ENCODE data around the gene CSTF2T.

The CSTF2T gene, protein sequence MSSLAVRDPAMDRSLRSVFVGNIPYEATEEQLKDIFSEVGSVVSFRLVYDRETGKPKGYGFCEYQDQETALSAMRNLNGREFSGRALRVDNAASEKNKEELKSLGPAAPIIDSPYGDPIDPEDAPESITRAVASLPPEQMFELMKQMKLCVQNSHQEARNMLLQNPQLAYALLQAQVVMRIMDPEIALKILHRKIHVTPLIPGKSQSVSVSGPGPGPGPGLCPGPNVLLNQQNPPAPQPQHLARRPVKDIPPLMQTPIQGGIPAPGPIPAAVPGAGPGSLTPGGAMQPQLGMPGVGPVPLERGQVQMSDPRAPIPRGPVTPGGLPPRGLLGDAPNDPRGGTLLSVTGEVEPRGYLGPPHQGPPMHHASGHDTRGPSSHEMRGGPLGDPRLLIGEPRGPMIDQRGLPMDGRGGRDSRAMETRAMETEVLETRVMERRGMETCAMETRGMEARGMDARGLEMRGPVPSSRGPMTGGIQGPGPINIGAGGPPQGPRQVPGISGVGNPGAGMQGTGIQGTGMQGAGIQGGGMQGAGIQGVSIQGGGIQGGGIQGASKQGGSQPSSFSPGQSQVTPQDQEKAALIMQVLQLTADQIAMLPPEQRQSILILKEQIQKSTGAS

DNA sequence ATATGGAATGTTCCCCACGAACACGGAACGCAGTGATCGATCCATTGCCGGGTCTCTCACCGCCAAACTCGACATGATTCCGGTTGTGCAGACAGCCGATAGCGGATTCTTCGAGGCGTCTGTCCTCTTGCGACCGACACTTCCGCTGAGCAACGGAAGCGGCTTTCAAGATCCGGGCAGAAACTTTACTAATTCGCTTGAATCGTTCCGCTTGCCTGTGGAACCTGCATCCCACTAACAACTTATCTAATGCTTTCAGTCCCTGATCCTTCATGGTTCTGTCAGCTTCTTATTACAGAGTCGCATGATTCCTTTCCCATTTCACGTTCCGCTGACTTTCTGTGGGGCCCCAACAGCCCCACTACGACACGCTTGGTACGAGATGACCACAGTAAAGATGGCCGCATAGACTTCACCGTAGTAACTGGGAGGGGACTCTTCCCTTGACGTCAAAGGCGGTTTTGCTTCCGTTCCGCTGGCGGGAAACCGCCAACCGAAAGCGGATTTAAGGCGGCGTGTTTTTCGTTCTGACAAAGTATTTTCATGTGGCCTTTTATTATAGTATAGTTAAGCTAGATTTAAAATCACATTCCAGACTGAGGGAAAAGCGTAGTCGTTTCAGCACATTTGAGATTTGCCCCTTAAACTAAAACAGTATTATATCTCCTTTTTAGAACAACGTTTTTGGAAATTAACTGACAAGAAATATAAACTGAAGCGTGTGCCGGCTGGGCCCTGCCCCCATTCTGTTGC, at the start of gene CSTF2T:
CSTF2T (minus strand) TSS at position 121 of the 753 bp plus-strand sequence; CDS start at position 75, 46 bp downstream.
- peak; percentile 68 for DNase-seq

DNA sequence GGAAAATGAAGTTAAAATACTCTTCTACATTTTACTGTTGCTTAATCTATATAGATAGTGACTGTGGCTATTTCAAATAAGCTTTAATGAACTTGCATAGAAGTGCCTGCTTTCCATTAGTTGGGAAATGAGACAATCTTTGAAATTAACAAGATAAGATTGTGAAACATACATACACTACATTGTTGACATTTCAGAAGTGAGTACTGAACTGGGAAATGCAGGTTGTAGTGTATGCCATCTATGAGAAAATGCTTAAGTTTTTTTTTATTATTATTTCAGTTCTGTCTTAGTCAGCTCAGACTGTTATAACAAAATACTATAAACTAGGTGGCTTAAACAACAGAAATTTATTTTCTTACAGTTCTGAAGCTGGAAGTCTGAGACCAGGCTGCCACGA, 49.6 kb upstream of the CSTF2T start:
- DNase-seq = no peak

DNA sequence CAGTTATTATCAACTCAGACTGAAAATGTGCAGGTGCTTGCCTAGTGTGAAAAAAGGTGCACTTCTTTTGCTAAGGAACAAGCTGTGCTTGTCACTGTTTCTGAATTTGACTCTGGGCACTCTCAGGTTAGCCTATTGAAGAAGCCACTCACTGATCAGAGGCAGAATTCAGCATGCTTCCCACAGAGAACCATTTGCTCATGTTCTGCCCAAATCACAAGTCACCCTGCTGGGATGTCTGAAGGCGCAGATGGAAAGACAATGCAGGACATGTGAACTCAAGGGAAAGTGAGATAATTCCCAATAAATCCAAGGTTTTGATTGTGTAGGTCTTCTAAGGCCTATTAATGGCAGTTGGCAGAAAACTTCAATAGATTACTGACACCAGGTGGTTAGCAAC, 47.8 kb upstream of the CSTF2T start:
- no peak for DNase-seq

DNA sequence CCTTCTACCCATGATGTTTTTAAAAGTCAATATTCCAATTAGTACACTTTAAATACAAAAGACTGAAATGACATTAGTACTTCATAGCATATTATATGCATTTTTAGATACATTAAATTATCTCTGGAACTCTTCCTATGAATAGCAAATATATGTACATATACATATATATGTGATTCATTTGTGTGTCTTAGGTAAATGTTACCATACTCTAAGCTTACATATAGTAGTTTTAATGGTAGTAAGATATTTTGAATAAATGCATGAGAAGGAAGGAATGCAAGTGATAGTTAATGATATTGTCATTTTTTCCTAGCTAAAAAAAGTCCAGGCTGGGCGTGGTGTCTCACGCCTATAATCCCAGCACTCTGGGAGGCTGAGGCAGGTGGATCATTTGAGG, 46.0 kb upstream of the CSTF2T start:
- DNase-seq = no peak

DNA sequence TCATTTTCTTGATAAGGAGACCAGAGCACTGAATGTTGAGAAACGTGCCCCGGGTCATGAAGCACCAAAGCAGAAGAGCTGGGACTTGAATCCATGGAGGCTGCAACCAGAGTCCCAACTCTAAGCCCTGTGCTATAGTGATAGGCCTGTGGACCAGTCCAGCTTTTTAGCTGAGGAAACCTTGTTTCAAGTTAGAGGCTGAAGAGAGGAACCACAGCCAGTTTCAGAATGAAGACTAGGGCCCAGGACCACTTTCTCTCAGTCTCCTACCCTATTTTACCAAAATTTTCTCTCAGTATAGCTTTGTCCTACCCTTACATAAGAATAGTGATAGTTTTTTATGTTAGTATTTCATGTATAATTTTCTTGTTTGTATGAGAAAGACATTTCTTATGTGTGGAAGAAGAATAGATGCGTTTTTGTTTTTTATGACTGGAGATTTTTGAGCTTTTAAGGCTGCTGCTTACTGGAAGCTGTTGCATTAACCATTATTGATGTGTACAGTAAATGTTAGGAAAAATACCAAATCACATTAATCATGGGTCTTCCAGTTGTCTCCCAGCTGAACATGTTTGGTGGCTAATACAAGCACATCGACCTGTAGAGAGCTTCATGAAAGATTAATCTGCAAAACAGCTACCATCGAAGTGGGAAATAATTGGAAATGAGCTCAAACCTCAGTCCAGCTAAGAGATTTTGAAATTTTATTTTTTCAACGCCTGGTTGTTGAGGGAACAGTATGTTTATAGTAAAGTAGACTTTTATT, 45.0 kb upstream of the CSTF2T start:
- DNase-seq = no peak

DNA sequence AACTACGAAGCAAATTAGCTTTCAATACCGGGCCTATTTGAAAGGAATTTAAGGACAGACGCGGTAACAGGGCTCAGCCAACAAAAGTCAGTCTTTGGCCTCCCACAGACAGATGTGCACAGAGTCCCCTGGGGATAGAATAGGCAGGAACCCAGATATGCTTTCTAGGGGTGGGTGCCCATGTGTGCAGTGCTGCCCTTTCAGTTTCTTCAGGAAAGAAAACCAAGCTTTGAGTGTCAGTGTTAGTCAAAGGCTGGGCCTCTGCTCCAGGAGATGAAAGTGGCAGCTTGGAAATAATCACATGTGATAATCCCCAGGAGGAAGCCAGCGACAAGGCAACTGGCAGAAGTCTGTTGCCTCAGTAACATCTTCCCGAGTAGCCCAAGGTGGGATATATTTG, 43.8 kb upstream of the CSTF2T start:
- DNase-seq = no peak

DNA sequence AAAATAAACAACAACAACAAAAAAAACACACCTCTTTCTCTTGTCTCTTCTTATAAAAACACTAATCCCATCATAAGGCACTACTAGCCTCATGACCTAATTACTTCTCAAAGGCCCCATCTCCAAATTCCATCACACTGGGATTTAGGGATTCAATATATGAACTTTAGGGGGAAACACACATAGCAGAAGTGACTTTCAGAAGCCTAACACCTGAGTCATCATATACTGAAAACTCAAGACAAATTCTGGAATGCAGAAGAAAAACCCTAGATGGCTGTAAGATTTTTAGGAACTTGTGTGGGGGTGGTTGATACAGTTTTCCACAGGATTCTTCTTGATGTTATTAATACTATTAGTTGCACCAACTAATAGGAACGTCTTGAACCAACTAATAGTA, 33.7 kb upstream of the CSTF2T start:
- DNase-seq = no peak

DNA sequence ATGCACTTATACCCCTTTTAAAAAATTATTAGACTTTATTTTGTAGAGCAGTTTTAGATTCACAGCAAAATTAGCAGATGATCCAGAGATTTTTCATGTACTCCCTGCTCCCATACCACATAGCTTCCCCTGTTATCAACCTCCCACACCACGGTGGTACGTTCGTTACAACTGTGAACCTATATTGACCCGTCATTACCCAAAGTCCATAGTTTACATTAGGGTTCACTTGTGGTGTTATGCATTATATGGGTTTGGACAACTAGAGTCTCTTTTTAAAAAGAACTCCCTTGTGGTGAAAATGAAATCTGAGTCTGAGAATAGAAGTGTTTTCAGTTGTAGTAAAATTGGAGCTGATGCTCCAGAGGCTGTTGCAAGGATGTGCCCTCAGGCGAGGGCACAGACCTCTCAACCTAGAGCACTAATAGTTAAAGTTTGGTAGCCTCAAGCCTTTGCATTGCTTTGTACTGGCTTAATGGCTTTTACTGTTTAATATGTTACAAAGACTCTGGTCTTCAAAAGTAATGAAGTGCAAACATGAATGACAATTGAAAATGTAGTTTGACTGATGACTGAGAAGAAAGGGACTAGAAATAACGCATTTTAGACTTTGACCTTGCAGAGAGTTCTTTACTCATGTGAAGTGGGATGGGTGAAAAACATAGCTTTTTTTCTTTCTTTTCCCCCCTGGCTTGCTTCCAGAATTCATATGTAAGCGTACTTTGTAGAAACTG, 30.6 kb upstream of the CSTF2T start:
- no peak for DNase-seq

DNA sequence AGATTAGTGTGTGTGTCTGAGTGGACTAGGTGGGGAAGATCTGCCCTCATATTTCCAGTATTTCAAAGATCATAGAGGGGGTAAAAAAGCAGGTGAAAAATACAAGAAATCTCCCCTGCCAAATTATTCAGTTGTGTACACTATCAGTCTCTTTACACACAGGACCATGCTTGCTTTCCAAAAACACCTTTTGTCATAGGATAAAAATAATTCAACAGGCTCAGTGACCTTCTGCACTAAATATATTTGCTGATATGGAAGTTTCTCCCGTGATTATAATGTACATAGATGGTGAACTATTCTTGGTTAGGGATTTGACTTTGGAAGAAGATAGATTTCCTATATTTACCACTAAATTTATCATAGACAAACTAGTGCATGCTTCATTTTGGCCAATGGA, 24.6 kb upstream of the CSTF2T start:
- no peak for DNase-seq

DNA sequence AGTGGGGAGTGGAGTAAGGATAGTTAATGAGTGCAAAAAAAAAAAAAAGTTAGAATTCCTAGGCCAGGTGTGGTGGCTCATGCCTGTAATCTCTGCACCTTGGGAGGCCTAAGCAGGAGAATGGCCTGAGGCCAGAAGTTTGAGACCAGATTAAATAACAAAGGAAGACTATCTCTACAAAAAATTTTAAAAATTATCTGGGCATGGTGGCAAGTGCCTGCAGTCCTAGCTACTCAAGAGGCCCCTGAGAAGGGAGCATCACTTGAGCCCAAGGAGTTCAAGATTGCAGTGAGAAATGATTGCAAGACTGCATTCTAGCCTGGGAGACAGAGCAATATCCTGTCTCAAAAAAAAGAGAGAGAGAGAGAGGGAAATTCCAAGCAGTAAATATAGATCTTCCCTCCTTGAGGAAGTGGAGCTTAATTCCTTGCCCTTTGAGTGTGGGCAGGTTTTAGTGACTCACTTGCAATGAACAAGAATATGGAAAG, 19.5 kb upstream of the CSTF2T start:
- no peak for DNase-seq

DNA sequence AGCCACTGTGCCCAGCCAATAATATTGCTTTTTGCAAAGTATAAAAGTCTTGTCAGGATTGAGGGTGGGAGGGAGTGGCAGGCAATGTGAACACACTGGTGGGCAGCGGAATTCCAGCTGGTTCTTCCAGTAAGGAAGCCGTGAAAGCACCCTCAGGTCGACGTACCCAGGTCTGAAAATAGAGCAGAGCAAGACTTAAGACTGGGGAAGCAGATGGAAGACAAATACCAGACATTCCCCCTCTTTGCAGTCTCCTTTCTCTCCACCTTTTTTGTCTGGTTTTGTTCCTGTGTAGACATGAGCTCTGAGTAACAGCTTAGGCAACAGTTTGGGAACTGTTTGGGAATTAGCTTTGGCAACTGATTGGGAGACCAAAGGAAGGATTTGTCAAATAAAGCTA, 17.6 kb upstream of the CSTF2T start:
- DNase-seq = no peak

DNA sequence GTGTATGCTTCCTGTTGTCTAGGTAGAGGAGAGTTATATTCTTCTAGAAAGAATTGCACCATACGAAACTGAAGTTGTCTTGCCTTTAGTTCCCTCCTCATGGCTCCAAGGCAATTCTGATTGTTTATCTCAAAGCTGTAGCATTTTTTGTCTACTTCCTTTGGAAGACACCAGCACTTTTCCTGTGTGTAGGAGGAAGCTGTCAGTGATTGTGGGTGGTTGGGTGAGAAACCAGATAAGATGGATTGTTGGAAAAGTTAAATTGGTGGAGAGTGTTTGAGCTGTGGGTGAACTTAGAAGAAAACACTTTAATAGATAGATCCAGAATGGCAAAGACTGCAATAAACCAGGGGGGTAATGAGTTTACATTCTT, 12.1 kb upstream of the CSTF2T start:
- no peak for DNase-seq

DNA sequence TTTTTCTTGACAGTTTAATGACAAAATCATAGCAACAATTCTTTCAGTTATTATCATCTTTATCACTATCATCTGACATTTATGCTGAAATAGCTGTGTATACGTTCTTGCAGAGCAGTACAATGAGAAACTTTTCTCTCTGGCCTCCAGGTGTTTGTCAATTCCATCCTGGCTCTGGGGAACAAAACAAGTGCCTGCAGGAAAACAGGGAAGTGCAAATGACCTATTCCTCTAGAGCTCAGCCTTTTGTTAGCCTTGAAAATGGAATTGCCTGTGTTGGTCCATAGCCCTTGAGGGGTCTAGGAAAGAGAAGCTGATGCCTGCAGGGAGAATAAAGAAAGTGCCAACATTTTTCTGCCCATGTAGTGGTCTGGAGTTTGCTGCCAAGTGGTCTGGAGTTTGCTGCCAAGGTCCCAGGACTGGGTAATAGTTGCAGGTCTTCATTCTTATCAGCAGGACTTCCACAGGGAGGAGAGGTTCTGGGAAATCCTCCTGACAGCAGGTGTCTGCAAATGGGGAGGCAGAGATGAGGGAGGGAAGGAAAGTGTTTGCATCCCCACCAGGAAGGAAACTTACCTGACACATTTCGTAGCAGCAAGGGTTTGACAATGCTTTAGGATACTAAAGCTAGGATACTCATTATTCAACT, 10.1 kb upstream of the CSTF2T start:
- DNase-seq = no peak

DNA sequence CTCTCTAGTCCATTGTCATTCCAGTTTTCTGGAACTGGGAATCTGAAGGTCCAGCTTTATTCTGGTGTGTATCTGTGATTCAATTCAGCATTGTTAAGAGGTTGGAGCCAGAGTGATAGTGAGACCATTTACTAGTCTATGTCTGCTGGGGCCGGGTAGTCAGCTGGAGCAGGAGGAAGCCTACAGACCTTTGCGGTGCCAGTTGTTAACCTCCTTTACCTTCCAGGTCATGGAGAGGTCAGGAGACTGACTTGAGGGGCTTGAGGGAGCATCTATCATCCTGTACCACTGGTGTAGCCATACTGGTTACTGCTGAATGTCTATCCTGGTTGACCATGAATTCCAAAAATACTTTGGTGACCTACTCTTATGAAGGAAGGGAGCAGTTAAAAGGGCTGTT, 9.2 kb upstream of the CSTF2T start:
- no peak for DNase-seq

DNA sequence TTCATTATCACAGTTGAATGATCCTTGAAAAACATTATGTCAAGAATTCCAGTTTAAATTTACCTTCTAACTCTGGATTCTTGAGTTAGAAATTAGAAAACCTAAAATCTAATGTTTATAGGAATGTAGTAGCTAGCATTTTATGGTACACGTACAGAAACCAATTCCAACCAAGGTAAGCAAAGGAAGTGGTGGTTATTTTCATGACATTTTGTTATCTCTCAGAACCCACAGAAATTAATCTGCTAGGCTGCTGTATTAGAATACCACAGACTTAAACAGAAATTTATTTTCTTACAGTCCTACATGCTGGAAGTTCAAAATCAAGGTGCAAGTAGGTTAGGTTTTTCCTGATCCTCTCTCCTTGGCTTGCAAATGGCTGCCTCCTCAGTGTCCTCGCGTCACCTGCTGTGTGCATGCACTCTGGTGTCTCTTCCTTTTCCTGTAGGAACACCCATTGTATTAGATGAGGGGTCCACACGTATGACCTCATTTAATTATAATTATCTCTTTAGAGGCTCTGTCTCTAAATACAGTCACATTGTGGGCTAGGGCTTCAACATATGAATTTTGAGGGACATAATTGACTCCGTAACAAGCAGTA, 8.5 kb upstream of the CSTF2T start:
- no peak for DNase-seq

DNA sequence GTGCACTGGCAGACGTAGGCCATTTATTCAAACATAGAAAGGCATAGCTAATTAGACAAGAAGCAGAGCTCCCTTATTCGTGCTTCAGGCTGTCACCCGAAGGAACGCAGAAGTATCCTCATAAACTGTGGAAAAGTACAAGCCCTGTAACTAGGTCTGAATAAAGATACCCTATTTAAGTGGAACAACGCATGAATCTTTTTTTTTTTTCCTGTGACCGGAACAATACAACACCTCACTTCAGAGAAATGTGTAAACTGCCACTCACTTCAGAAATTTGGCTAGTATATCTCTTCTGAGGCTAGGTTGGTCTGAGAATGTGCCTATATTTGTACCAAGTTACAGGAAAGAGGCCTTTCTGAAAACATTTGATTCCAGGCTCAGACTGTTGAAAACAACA, 8.0 kb upstream of the CSTF2T start:
- DNase-seq = no peak

DNA sequence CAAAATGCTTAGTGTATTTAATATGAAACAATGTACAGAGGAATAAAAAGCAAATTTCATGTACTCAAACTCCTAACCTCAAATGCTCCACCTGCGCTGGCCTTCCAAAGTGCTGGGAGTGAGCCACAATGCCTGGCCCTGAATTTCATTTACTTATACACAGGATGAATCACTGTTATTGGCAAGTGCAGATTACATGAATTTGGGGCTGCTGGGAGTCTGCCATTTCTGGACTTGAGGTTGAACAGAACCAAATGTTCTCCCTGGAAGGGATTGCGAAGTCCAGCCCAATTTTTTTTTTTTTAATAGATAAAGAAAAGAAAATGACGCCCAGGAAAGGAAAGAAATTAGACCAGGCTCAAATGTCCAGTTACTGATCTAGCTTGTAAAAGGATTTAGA, 6.8 kb upstream of the CSTF2T start:
- DNase-seq = no peak

DNA sequence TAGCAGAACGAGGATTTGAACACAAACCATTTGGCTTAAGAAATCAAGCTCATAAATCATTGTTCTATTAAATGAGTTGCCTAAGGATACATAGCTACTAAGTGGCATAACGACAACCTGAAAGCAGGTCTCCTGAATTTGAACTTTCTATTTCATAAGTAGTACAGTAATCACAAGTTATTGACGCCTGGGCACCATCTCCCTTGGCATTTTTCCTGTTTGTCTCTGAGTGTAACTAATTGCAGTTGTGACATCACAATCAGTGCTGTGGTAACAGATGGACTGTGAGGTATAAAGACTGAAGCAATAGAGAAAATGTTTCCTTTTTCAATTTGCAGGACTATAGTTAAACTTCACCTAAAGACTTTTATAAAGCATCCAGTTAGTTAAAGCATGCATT, 6.4 kb upstream of the CSTF2T start:
- DNase-seq = no peak

DNA sequence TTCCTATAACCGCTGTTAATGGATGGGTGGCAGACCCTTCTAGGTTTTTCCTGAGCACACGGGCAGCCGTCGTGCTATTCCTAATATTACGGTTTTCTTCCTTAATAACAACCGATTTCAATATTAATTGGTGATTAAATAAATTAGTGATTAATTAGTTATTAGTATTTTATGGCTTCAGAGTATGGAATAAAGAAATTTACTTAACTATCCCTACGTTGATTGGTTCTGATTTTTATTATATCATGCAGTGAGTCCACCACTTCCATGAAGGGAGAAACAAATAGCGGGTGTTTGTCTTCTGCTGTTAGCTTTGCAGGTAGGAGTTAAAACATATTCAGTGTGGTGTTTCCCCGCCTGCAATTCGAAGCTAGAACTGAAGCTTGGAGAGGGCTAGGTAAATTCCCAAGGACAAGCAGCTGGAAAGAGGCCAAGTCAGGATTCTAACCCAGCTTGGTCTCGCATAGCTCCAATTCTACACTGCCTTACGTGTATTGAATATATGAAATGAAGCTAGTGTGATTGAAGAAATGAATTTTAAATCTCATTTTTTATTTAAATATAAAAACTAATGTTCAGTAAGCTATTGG, 928 bp upstream of the CSTF2T start:
- no peak for DNase-seq

DNA sequence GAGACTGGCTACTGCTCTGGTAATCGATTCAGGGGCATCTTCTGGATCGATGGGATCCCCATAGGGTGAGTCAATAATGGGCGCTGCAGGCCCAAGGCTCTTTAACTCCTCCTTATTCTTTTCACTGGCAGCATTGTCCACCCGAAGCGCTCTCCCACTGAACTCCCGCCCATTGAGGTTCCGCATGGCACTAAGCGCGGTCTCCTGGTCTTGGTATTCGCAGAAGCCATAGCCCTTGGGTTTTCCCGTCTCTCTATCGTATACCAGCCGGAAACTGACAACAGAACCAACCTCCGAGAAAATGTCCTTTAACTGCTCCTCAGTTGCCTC, 285 bp downstream of the CSTF2T start:
- no peak for DNase-seq

DNA sequence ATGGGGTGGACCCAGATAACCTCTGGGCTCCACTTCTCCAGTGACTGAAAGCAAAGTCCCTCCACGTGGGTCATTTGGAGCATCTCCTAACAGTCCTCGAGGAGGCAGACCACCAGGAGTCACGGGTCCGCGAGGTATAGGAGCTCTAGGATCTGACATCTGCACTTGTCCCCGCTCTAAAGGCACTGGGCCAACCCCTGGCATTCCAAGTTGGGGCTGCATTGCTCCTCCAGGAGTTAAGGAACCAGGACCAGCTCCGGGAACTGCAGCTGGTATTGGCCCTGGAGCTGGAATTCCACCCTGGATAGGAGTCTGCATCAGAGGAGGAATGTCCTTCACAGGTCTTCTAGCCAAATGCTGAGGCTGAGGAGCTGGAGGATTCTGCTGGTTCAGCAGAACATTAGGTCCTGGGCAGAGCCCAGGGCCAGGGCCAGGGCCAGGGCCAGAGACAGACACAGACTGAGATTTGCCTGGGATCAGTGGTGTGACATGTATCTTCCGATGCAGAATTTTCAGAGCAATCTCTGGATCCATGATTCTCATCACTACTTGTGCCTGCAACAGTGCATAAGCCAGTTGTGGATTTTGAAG, 827 bp downstream of the CSTF2T start:
- no peak for DNase-seq
